Gastrocnemius medialis (tissue), 4 donors: ENCODE measurements around the gene ARHGEF4. TPM values are rescaled to one million over a fixed set of nuclear protein-coding genes. Genes with fewer than 3 reads are reported as not detected.

Experiments
- ATAC-seq, 2 donors: fragments of 150-250 bp; one replicate each; pipeline ENCODE4 v1.9.1; 2016
- DNase-seq, 2 donors: peaks; one replicate each; pipeline ENCODE4 v3.0.0-alpha.2; 2019
- H3K27ac ChIP-seq, 4 donors: fragments of 200-600 bp; sonication (generic); 1 replicate in 1 of 4; 2 replicates in 3 of 4; pipeline ENCODE4 v1.5.1; 2016 to 2018; ENCODE audit warnings: mild to moderate bottlenecking in 2 of 4, moderate library complexity in 1 of 4
- H3K27me3 ChIP-seq, 3 donors: fragments of 200-600 bp; sonication (generic) in 2 of 3; 1 replicate in 1 of 3; 2 replicates in 2 of 3; pipeline versions ENCODE4 v1.5.1 to v1.6.0; 2016 to 2019; ENCODE audit warnings: mild to moderate bottlenecking in 1 of 3, moderate library complexity in 1 of 3
- H3K36me3 ChIP-seq, 2 donors: fragments of 200-600 bp; sonication (generic) in 1 of 2; one replicate each; pipeline ENCODE4 v1.5.1; 2017 to 2018
- H3K4me1 ChIP-seq, 2 donors: fragments of 200-600 bp; sonication (generic) in 1 of 2; one replicate each; pipeline ENCODE4 v1.5.1; 2016 to 2017; ENCODE audit warnings: mild to moderate bottlenecking in 2 of 2
- H3K4me3 ChIP-seq, 4 donors: fragments of 200-600 bp; sonication (generic) in 3 of 4; 1 replicate in 1 of 4; 2 replicates in 3 of 4; pipeline ENCODE4 v1.5.1; 2016 to 2019; ENCODE audit warnings: mild to moderate bottlenecking in 2 of 4
- H3K9me3 ChIP-seq, 3 donors: fragments of 200-600 bp; sonication (generic) in 2 of 3; 1 replicate in 1 of 3; 2 replicates in 2 of 3; pipeline ENCODE4 v1.5.1; 2016 to 2019
- POLR2A ChIP-seq, 2 donors: fragments of 450-650 bp; IDR thresholded peaks; one replicate each; pipeline ENCODE4 v1.6.1; 2017; ENCODE audit warnings: antibody characterized with exemption in 2 of 2, mild to moderate bottlenecking in 2 of 2, moderate library complexity in 2 of 2
- in situ Hi-C, 4 donors: fragments of 200-750 bp; cut with MboI; loops; one replicate each; pipeline versions ENCODE4 v1.15.0 to v1.8.0; 2017; ENCODE audit warnings: low sequenced_read_pairs in 4 of 4
- intact Hi-C: fragments of 100-400 bp; cut with DNase I; formaldehyde crosslinking; loops from one replicate; pipeline ENCODE4 v1.15.1; 2023; ENCODE audit warnings: low total_unique reads
- total RNA-seq, 4 donors: library from RNA; depleted of rRNA; stranded (reverse); fragments of >200 nt; gene quantifications; one replicate each; pipeline versions ENCODE4 v1.1.0 to v1.2.3, GENCODE V29; 2016
- TF ChIP-seq, protein P1 (sequence below), 5 experiments: fragments of 450-650 bp in 3 of 5; fragments of 200-600 bp in 2 of 5; sonication (generic) in 2 of 5; IDR thresholded peaks in 4 of 5; conservative IDR thresholded peaks in 1 of 5; 1 replicate in 4 of 5; 2 replicates in 1 of 5; pipeline ENCODE4 v1.5.1; 2016 to 2019; ENCODE audit warnings: antibody characterized with exemption in 5 of 5, mild to moderate bottlenecking in 3 of 5, moderate library complexity in 3 of 5

ARHGEF4 gene
- total RNA-seq, 4 donors from 2014 or later = 1.0 to 14.8 (median 5.1) TPM

DNA sequence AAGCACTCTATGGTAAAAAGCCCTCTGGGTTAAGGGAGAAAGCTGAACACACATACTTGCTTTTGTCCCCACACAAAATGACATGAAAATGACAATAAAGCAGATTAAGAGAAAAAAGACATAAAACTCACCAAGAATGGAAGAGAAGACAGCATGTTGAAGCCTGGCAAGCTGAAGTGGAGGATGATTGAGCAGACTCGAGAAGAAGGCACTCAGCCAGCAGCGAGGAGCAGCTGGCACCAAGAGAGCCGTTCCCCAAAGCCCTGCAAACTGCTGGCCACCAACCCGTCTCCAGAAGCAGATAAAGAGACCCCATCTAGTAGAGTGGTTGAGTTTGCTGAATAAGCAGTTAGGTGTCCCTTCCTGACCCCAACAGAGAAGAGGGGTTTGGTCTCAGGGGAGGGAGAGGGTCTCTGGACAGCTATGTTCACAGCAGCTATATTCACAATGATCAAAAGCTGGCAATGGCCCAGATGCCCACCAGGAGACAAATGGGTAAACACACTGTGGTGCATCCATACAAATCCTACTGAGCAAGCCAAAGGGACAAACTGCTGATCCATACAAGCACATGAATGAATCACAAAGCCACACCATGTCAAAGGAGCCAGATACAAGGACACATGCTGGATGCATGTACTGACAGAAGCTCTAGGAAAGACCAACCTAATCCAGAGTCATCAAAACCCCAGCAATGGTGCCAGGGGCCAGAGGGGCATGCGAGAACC, 219.7 kb downstream of the ARHGEF4 start:
- Histone ChIP-seq H3K9me3 (no peaks in the 10 kb centered on the region), H3K36me3 (peaks cover 0 to 33% of the 10 kb centered on the region in 2 donors), H3K27ac (peak overlapping the region; percentile 68 to 77 (median 74)), H3K4me3 (peak overlapping the region in 2 of 4 donors; percentile 3 to 7), H3K27me3 (no peaks in the 10 kb centered on the region), H3K4me1 (peaks cover 47 to 57% of the 10 kb centered on the region in 2 donors)
- ATAC-seq = peak; percentile 69 to 75
- intact Hi-C loops = no loop called here
- TF ChIP-seq, protein P1, sequence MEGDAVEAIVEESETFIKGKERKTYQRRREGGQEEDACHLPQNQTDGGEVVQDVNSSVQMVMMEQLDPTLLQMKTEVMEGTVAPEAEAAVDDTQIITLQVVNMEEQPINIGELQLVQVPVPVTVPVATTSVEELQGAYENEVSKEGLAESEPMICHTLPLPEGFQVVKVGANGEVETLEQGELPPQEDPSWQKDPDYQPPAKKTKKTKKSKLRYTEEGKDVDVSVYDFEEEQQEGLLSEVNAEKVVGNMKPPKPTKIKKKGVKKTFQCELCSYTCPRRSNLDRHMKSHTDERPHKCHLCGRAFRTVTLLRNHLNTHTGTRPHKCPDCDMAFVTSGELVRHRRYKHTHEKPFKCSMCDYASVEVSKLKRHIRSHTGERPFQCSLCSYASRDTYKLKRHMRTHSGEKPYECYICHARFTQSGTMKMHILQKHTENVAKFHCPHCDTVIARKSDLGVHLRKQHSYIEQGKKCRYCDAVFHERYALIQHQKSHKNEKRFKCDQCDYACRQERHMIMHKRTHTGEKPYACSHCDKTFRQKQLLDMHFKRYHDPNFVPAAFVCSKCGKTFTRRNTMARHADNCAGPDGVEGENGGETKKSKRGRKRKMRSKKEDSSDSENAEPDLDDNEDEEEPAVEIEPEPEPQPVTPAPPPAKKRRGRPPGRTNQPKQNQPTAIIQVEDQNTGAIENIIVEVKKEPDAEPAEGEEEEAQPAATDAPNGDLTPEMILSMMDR (IDR thresholded peaks at IDR 0.05 in 4 of 5, conservative IDR thresholded peaks at IDR 0.05 in 1 of 5) = no peak
- no peak for TF ChIP-seq POLR2A (IDR thresholded peaks at IDR 0.05)
- in situ Hi-C loops = no loop called here
- peak in 1 of 2 donors; percentile 62 for DNase-seq

DNA sequence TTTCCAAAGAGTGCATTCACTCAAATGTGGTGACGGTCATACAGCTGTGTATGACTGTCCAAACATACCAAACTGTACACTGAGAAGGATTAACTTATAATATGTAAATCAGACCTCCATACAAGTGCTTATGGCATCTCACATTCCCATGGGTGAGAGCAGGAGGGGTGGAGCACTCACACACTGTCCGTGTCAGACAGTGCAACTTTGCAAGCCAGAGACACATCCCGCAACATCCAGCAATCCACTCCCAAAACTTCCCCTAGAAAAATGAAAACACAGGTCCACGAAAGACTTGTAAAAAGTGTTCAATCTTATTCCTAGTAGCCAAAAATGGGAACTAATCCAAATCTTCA, 220.2 kb downstream of the ARHGEF4 start:
- H3K36me3 ChIP-seq = peaks cover 0 to 27% of the 10 kb centered on the region in 2 donors
- H3K27ac ChIP-seq = peak overlapping the region; percentile 68 to 77 (median 74)
- TF ChIP-seq, protein P1 (IDR thresholded peaks at IDR 0.05 in 4 of 5, conservative IDR thresholded peaks at IDR 0.05 in 1 of 5) = no peak
- TF ChIP-seq POLR2A (IDR thresholded peaks at IDR 0.05) = no peak
- no peak overlapping the region for H3K4me3 ChIP-seq
- no peaks in the 10 kb centered on the region for H3K9me3 ChIP-seq
- ATAC-seq (no peak), DNase-seq (no peak)
- H3K4me1 ChIP-seq = peaks cover 52 to 63% of the 10 kb centered on the region in 2 donors
- no peaks in the 10 kb centered on the region for H3K27me3 ChIP-seq
- in situ Hi-C loops = no loop called here
- intact Hi-C loops = no loop called here

DNA sequence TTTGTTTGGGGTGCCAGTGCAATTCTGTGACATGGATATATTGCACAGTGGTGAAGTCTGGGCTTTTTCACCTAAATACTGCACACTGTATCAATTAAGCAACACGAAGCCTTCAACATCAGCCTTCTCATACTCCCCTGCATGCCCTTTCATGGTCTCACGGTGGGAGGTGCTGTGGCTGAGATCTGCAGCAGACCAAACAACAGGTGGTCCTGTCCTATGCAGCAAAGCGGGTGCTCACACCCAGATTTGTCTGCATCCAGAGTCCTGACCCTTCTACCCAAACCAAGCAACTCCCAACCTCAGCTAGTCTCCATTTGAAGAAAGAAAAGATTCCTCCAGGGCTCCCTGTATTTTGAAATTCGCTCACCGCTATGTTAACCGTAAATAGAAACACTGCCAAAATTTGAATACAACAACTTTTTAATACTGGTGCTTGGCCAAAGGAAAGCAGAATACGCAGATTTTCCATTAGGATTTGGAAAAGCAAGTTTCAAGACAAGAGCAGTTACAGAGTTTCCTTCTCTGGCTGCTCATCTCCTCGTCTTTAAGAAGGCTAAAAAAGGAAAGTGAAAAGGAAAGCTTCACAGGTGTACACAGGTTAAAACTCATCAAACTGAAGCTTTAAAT, 221.6 kb downstream of the ARHGEF4 start:
- TF ChIP-seq, protein P1 (IDR thresholded peaks at IDR 0.05 in 4 of 5, conservative IDR thresholded peaks at IDR 0.05 in 1 of 5) = no peak
- TF ChIP-seq POLR2A (IDR thresholded peaks at IDR 0.05) = no peak
- H3K36me3 ChIP-seq = peaks cover 0 to 13% of the 10 kb centered on the region in 2 donors
- H3K4me1 ChIP-seq = peaks cover 66 to 77% of the 10 kb centered on the region in 2 donors
- intact Hi-C loops = no loop called here
- no peaks in the 10 kb centered on the region for H3K27me3 ChIP-seq
- no peaks in the 10 kb centered on the region for H3K9me3 ChIP-seq
- peak overlapping the region in 2 of 4 donors; percentile 73 to 77 for H3K27ac ChIP-seq
- no peak overlapping the region for H3K4me3 ChIP-seq
- in situ Hi-C loops = no loop called here
- DNase-seq = no peak
- no peak for ATAC-seq

DNA sequence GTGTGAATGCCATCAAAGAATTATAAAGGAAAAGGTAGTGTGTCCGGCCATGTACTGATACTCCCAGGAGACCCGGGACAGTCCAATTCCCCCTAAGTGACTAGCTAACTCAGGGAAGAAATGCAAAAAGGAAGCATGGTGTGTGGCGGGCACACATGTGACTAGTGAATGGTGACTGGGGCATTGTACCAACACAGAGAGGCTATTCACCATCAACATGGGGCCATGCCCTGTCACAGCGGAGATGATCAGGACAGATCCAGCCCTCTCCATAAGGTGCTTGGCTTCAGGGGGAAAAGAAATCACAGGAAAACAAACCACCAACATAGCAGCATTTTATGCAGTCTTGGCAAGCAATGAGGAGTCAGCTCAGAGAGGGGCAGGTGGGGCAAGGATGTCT, 222.2 kb downstream of the ARHGEF4 start:
- TF ChIP-seq, protein P1 (IDR thresholded peaks at IDR 0.05 in 4 of 5, conservative IDR thresholded peaks at IDR 0.05 in 1 of 5) = no peak
- no peak for TF ChIP-seq POLR2A (IDR thresholded peaks at IDR 0.05)
- no peak for ATAC-seq
- in situ Hi-C loops = no loop called here
- no peak overlapping the region for H3K4me3 ChIP-seq
- peaks cover 0 to 13% of the 10 kb centered on the region in 2 donors for H3K36me3 ChIP-seq
- H3K4me1 ChIP-seq = peaks cover 70 to 81% of the 10 kb centered on the region in 2 donors
- H3K27ac ChIP-seq = peak overlapping the region in 3 of 4 donors; percentile 3 to 77 (median 73)
- no peak for DNase-seq
- no peaks in the 10 kb centered on the region for H3K27me3 ChIP-seq
- no peaks in the 10 kb centered on the region for H3K9me3 ChIP-seq
- intact Hi-C loops = no loop called here
